ENCODE data around the gene ANKRD37. TPM values are rescaled to one million over a fixed set of nuclear protein-coding genes. Genes with fewer than 3 reads are reported as not detected.

The ANKRD37 gene
- total RNA-seq, 2 donors from 2014 or later = 5.5 to 13.8 TPM

GRCh38 chr4:185395238-185395955, 1.2 kb upstream of the ANKRD37 start, which contains the start of gene LRP2BP:
LRP2BP (minus strand) TSS chr4:185395924; CDS start chr4:185378186, 17,738 bp downstream.
- peaks cover 0 to 43% of the 10 kb centered on the region in 2 donors for H3K4me1 ChIP-seq

GRCh38 chr4:185395956-185396723, 501 bp upstream of the ANKRD37 start:
- peak; percentile 98 for DNase-seq (ENCODE audit: low spot score)
- H3K4me1 ChIP-seq = peaks cover 0 to 43% of the 10 kb centered on the region in 2 donors

More at GRCh38 chr4:185395238-185395955, 1.2 kb upstream of the ANKRD37 start, which contains the start of gene LRP2BP:
- no peak for DNase-seq (ENCODE audit: low spot score)
- Histone ChIP-seq H3K36me3 (peaks cover 3% of the 10 kb centered on the region), H3K27me3 (no peaks in the 10 kb centered on the region), H3K9me3 (no peaks in the 10 kb centered on the region), H3K27ac (peak within 1 kb of the TSS; percentile 100), H3K4me3 (peak within 1 kb of the TSS; percentile 72 to 81)
- no peak for TF ChIP-seq CTCF (IDR thresholded peaks at IDR 0.05)

GRCh38 chr4:185398618-185399017, 2.0 kb downstream of the ANKRD37 start:
- Histone ChIP-seq H3K4me3 (no peak overlapping the region), H3K27me3 (no peaks in the 10 kb centered on the region), H3K9me3 (no peaks in the 10 kb centered on the region), H3K4me1 (peaks cover 0 to 43% of the 10 kb centered on the region in 2 donors), H3K36me3 (peaks cover 34% of the 10 kb centered on the region), H3K27ac (peak overlapping the region in 1 of 2 donors; percentile 31)
- TF ChIP-seq CTCF (IDR thresholded peaks at IDR 0.05) = no peak
- DNase-seq (ENCODE audit: low spot score) = no peak

More at GRCh38 chr4:185395956-185396723, 501 bp upstream of the ANKRD37 start:
- peaks cover 9% of the 10 kb centered on the region for H3K36me3 ChIP-seq
- H3K27me3 ChIP-seq = no peaks in the 10 kb centered on the region
- H3K9me3 ChIP-seq = no peaks in the 10 kb centered on the region
- peak overlapping the region; percentile 100 for H3K27ac ChIP-seq
- H3K4me3 ChIP-seq = peak overlapping the region; percentile 72 to 81
- no peak for TF ChIP-seq CTCF (IDR thresholded peaks at IDR 0.05)

GRCh38 chr4:185399466-185399865, 2.8 kb downstream of the ANKRD37 start:
- no peak overlapping the region for H3K4me3 ChIP-seq

GRCh38 chr4:185404031-185404430, 7.4 kb downstream of the ANKRD37 start:
- Histone ChIP-seq H3K27ac (no peak overlapping the region), H3K27me3 (no peaks in the 10 kb centered on the region), H3K4me3 (no peak overlapping the region), H3K36me3 (peaks cover 57% of the 10 kb centered on the region), H3K9me3 (no peaks in the 10 kb centered on the region), H3K4me1 (peaks cover 0 to 7% of the 10 kb centered on the region in 2 donors)
- DNase-seq (ENCODE audit: low spot score) = no peak
- no peak for TF ChIP-seq CTCF (IDR thresholded peaks at IDR 0.05)

More at GRCh38 chr4:185399466-185399865, 2.8 kb downstream of the ANKRD37 start:
- no peak for DNase-seq (ENCODE audit: low spot score)
- Histone ChIP-seq H3K36me3 (peaks cover 39% of the 10 kb centered on the region), H3K4me1 (peaks cover 0 to 41% of the 10 kb centered on the region in 2 donors), H3K27ac (no peak overlapping the region), H3K27me3 (no peaks in the 10 kb centered on the region), H3K9me3 (no peaks in the 10 kb centered on the region)
- TF ChIP-seq CTCF (IDR thresholded peaks at IDR 0.05) = no peak

Data from right atrium auricular region (tissue), 2 donors.